Epithelial cell of proximal tubule (primary cell): ENCODE measurements around the gene SND1. TPM values are rescaled to one million over a fixed set of nuclear protein-coding genes. Genes with fewer than 3 reads are reported as not detected.

Experiments used
- DNase-seq: peaks from one replicate; pipeline ENCODE4 v3.0.0-alpha.2; 2011; ENCODE audit warnings: low read depth
- H3K4me3 ChIP-seq: 2 replicates; pipeline ENCODE4 v1.5.1; 2011; ENCODE audit warnings: low read depth, mild to moderate bottlenecking, low read length
- total RNA-seq: library from RNA; depleted of rRNA; stranded (reverse); fragments of >200 nt; gene quantifications from 2 replicates; pipeline ENCODE4 v1.2.3, GENCODE V29; 2015
- TF ChIP-seq, protein P1 (sequence below): conservative IDR thresholded peaks from 2 replicates; pipeline ENCODE4 v1.5.1; 2012; ENCODE audit warnings: low read depth, mild to moderate bottlenecking, low read length

Gene SND1
- total RNA-seq, 1 donor from 2014 or later = 122 TPM

DNA sequence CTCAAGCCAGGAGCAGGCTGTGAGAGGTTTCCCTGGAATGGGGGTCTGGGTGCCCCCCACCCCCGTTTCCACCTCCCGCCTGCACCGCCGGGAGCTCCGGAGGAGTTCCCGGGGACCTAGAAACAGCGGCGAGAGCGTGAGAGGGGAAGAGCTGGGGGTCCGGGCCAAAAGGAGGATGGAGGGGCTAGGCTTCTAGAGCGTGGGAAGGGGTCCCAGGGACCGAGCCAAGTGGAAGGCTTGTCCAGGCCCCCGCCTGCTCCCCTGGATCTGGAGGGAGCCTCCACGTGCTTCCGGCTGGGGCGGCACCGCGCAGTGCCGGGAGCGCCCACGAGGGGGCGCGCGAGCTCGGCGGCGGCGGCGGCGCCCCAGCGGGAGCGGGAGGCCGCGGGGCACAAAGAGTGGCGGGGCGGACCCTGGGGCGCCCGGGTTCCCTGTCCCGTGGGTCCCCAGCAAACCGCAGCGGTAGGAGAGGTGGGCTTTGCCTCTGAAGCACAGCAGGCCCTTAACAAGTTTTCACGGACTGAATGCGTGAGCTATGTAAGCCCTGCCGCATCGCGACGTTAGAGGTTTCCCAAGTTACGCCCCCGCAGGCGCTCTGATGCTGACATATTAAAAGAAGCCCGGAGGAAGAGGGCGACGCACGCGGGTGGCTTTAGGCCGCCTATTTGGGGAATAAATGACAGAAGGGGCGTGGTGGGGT is 483.7 kb downstream of the SND1 start:
- TF ChIP-seq, protein P1, sequence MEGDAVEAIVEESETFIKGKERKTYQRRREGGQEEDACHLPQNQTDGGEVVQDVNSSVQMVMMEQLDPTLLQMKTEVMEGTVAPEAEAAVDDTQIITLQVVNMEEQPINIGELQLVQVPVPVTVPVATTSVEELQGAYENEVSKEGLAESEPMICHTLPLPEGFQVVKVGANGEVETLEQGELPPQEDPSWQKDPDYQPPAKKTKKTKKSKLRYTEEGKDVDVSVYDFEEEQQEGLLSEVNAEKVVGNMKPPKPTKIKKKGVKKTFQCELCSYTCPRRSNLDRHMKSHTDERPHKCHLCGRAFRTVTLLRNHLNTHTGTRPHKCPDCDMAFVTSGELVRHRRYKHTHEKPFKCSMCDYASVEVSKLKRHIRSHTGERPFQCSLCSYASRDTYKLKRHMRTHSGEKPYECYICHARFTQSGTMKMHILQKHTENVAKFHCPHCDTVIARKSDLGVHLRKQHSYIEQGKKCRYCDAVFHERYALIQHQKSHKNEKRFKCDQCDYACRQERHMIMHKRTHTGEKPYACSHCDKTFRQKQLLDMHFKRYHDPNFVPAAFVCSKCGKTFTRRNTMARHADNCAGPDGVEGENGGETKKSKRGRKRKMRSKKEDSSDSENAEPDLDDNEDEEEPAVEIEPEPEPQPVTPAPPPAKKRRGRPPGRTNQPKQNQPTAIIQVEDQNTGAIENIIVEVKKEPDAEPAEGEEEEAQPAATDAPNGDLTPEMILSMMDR = peak; percentile 58
- no peak for DNase-seq
- H3K4me3 ChIP-seq = peak overlapping the region; percentile 56

DNA sequence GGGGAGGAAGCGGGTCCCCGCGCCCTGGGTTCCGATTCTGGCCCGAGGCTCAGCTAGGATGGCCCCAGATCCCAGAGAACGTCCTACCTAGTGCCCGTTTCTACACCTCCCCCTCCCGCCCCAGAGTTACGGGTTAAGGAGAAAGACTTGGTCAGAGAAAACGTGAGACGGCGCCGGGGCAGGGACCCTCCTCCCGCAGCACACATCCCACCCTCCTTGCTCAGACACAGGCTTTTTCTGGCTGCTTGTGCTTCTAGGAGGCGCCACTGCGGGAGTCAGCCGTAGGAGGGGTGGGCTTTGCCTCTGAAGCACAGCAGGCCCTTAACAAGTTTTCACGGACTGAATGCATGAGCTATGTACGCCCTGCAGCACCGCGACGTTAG is 484.2 kb downstream of the SND1 start:
- TF ChIP-seq, protein P1 = no peak
- DNase-seq = no peak
- H3K4me3 ChIP-seq = peak overlapping the region; percentile 56

DNA sequence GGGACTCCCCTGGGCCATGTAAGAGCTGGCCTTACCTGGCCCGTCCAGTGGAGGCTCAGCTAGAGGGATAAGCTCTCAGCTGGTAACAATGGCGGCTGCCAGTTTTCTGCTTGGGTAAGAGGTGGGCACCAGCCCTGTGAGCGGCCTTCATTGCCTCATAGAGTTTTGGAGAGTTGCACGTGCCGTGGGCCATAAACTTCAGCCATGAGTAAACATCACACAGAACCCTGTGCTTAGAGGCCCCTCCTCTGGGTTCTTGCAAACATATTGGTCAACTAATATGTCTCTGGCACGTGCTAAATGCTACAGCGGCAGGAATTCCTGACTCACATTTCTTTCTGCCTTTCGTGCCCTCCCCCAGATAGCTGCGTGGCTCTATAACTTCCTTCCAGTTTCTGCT is 485.2 kb downstream of the SND1 start:
- DNase-seq = no peak
- no peak overlapping the region for H3K4me3 ChIP-seq
- TF ChIP-seq, protein P1 = no peak

DNA sequence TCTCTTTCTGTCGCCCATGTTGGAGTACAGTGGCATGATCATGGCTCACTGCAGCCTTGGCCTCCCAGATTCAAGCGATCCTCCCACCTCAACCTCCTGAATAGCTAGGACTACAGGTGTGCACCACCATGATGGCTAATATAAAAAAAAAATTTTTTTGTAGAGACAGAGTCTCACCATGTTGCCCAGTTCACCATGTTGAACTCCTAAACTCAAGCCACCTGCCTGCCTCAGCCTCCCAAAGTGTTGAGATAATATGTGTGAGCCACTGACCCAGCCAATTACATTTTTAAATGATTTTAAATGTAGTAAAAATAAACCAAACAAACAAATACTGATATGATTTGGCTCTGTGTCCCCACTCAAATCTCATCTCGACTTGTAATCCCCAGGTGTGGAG is 487.4 kb downstream of the SND1 start:
- no peak for DNase-seq
- TF ChIP-seq, protein P1 = no peak
- no peak overlapping the region for H3K4me3 ChIP-seq

DNA sequence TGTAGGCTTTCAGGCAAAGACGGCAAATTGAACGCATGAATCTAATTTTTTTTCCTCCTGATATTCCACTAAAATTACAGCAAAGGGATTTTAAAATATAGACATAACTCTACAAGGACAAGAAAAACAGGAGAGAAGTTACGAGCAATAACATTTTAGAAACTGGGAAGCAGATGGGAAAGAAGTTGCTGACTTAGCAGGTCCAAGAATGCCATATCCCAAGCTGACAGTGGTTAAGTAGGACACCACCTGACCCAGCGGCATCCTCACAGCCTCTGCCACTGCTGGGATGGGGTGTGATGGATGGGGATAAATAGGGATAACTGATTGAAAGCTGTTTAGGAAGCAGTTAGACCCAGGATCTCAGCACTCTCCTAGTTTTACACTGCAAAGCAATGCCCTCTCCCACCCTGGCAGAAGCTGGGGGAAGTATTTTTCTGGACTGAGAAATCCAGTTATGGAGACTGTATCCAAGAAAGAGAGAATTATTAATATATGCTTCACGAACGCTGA is 489.7 kb downstream of the SND1 start:
- no peak for DNase-seq
- H3K4me3 ChIP-seq = no peak overlapping the region
- TF ChIP-seq, protein P1 = no peak

Other genes with a start within 250 kb of the SND1 start
- gene GCC1, start 66.6 kb upstream of the SND1 start, total RNA-seq = 13.9 and 15.2 TPM in 2 replicates
- 252 and 276 TPM in 2 replicates for gene ARF5, start 63.8 kb upstream of the SND1 start, total RNA-seq
- gene FSCN3, start 58.5 kb upstream of the SND1 start, total RNA-seq = 2.4 and 4.1 TPM in 2 replicates
- not detected in 2 replicates for gene PAX4, start 34.1 kb upstream of the SND1 start, total RNA-seq